Activated T-cell treated with anti-CD3 and anti-CD28 coated beads, Interleukin-2, amount 50 U/mL, for 24 hours (primary cell): ENCODE results near the gene CLASP1.
A peak's percentile ranks its signal among the peaks of the same experiment; 100 is the strongest.
"Not testable (repeated sequence)": the region's sequence is repeated elsewhere in the genome, so short reads cannot be mapped to it uniquely, and the experiment has no call there.

Experiments used
- DNase-seq: peaks from one replicate; pipeline ENCODE4 v3.0.0-alpha.2; 2020
- H3K27ac Mint-ChIP-seq: 2 replicates; pipeline ENCODE4 v1.8.0; 2020; ENCODE audit warnings: mild to moderate bottlenecking, mixed read lengths
- H3K27me3 Mint-ChIP-seq: 2 replicates; pipeline ENCODE4 v1.8.0; 2020; ENCODE audit warnings: mixed read lengths
- H3K36me3 Mint-ChIP-seq: 2 replicates; pipeline ENCODE4 v1.8.0; 2020; ENCODE audit warnings: low read depth, mixed read lengths
- H3K4me1 Mint-ChIP-seq: 2 replicates; pipeline ENCODE4 v1.8.0; 2020; ENCODE audit warnings: low read depth, mixed read lengths
- H3K4me3 Mint-ChIP-seq: 2 replicates; pipeline ENCODE4 v1.8.0; 2020; ENCODE audit warnings: mild to moderate bottlenecking, moderate library complexity, mixed read lengths
- H3K9me3 Mint-ChIP-seq: 2 replicates; pipeline ENCODE4 v1.8.0; 2020; ENCODE audit warnings: mixed read lengths

The CLASP1 gene

GRCh38 chr2:121617042-121617599 lies 32.1 kb downstream of the CLASP1 start:
- Mint-ChIP-seq H3K4me1 (peaks cover 26% of the 10 kb centered on the region), H3K36me3 (peaks cover 41% of the 10 kb centered on the region), H3K27ac (no peak overlapping the region), H3K9me3 (no peaks in the 10 kb centered on the region), H3K4me3 (no peak overlapping the region), H3K27me3 (no peaks in the 10 kb centered on the region)
- DNase-seq: no peak

DNA sequence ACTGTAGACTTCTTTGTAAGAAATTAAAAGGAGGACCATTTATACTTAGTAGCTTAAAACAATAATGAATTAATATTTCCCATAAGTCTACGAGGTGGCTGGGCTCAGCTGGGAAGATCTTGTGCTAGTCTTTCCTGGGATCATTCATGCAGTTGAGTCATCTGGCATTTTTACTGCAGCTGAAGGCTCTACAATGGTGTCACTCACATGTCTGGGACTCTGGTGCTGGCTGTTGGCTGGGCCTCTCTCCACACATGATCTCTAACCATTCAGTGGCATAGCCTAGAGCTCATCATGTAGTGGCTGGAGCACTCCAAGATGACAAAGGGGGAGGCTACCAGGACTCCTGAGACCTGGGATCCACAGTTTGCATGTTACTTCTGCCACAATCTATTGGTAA lies 35.5 kb downstream of the CLASP1 start:
- Mint-ChIP-seq H3K27me3 (no peaks in the 10 kb centered on the region), H3K36me3 (peaks cover 28% of the 10 kb centered on the region), H3K4me3 (no peak overlapping the region), H3K27ac (no peak overlapping the region), H3K4me1 (peaks cover 23% of the 10 kb centered on the region), H3K9me3 (no peaks in the 10 kb centered on the region)
- no peak for DNase-seq

- DNase-seq: no peak
- Mint-ChIP-seq H3K4me3 (no peak overlapping the region), H3K9me3 (no peaks in the 10 kb centered on the region), H3K27ac (no peak overlapping the region), H3K36me3 (peaks cover 28% of the 10 kb centered on the region), H3K27me3 (no peaks in the 10 kb centered on the region), H3K4me1 (peaks cover 26% of the 10 kb centered on the region)
These were observed 36.1 kb downstream of the CLASP1 start for GRCh38 chr2:121613152-121613551.

DNA sequence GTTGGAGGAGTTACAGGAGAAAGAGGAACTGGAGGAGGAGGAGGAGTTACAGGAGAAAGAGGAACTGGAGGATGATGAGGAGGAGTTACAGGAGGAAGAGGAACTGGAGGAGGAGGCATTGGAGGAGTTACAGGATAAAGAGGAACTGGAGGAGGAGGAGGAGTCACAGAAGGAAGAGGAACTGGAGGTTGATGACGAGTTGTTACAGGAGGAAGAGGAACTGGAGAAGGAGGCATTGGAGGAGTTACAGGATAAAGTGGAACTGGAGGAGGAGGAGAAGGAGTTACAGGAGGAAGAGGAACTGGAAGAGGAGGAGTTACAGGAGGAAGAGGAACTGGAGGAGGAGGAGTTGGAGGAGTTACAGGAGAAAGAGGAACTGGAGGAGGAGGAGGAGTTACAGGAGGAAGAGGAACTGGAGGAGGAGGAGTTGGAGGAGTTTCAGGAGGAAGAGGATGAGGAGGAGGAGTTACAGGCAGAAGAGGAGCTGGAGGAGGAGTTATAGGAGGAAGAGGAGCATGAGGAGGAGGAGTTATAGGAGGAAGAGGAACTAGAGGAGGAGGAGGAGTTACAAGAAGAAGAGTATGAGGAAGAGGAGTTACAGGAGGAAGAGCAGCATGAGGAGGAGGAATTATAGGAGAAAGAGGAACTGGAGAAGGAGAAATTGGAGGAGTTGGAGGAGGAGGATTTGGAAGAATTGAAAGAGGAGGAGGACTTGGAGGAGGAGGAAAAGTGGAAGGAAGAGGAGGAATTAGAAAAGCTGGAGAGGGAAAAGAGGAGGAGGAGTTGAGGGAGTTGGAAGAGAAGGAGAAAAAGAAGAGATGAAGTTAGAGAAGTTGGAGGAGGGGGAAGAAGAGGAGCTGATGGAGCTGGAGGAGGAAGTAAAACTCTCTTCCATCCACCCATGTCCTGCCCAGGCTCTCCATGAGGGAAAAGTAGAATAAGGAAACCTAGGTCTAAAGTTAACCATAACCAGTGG lies 37.2 kb downstream of the CLASP1 start:
- Mint-ChIP-seq H3K4me1 (peaks cover 34% of the 10 kb centered on the region), H3K4me3 (no peak overlapping the region), H3K36me3 (peaks cover 30% of the 10 kb centered on the region), H3K27me3 (no peaks in the 10 kb centered on the region), H3K27ac (no peak overlapping the region), H3K9me3 (no peaks in the 10 kb centered on the region)
- DNase-seq: no peak

DNA sequence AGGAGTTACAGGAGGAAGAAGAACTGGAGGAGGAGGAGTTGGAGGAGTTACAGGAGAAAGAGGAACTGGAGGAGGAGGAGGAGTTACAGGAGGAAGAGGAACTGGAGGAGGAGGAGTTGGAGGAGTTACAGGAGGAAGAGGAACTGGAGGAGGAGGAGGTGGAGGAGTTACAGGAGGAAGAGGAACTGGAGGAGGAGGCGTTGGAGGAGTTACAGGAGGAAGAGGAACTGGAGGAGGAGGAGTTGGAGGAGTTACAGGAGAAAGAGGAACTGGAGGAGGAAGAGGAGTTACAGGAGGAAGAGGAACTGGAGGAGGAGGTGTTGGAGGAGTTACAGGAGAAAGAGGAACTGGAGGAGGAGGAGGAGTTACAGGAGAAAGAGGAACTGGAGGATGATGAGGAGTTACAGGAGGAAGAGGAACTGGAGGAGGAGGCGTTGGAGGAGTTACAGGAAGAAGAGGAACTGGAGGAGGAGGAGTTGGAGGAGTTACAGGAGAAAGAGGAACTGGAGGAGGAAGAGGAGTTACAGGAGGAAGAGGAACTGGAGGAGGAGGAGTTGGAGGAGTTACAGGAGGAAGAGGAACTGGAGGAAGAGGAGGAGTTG lies 38.1 kb downstream of the CLASP1 start:
- not testable (repeated sequence) for H3K9me3 Mint-ChIP-seq, H3K27ac Mint-ChIP-seq, H3K4me3 Mint-ChIP-seq, DNase-seq, H3K27me3 Mint-ChIP-seq
- Mint-ChIP-seq H3K36me3 (peaks cover 35% of the 10 kb centered on the region), H3K4me1 (peaks cover 37% of the 10 kb centered on the region)

DNA sequence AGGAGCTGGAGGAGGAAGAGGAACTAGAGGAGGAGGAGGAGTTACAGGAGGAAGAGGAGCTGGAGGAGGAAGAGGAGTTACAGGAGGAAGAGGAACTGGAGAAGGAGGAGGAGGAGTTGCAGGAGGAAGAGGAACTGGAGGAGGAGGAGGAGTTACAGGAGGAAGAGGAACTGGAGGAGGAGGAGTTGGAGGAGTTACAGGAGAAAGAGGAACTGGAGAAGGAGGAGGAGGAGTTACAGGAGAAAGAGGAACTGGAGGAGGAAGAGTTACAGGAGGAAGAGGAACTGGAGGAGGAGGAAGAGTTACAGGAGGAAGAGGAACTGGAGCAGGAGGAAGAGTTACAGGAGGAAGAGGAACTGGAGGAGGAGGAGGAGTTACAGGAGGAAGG lies 38.8 kb downstream of the CLASP1 start:
- not testable (repeated sequence) for H3K9me3 Mint-ChIP-seq, H3K4me3 Mint-ChIP-seq, H3K27me3 Mint-ChIP-seq, H3K27ac Mint-ChIP-seq, DNase-seq
- H3K36me3 Mint-ChIP-seq: peaks cover 39% of the 10 kb centered on the region
- peaks cover 36% of the 10 kb centered on the region for H3K4me1 Mint-ChIP-seq

- no peak for DNase-seq
- Mint-ChIP-seq H3K4me1 (peaks cover 34% of the 10 kb centered on the region), H3K27me3 (no peaks in the 10 kb centered on the region), H3K4me3 (no peak overlapping the region), H3K27ac (peak overlapping the region; percentile 38), H3K36me3 (peaks cover 42% of the 10 kb centered on the region), H3K9me3 (no peaks in the 10 kb centered on the region)
These were observed 40.3 kb downstream of the CLASP1 start for GRCh38 chr2:121608967-121609366.

GRCh38 chr2:121608367-121608766 lies 40.9 kb downstream of the CLASP1 start:
- Mint-ChIP-seq H3K4me1 (peaks cover 34% of the 10 kb centered on the region), H3K4me3 (no peak overlapping the region), H3K27ac (peak overlapping the region; percentile 23), H3K9me3 (no peaks in the 10 kb centered on the region), H3K36me3 (peaks cover 42% of the 10 kb centered on the region), H3K27me3 (no peaks in the 10 kb centered on the region)
- no peak for DNase-seq

DNA sequence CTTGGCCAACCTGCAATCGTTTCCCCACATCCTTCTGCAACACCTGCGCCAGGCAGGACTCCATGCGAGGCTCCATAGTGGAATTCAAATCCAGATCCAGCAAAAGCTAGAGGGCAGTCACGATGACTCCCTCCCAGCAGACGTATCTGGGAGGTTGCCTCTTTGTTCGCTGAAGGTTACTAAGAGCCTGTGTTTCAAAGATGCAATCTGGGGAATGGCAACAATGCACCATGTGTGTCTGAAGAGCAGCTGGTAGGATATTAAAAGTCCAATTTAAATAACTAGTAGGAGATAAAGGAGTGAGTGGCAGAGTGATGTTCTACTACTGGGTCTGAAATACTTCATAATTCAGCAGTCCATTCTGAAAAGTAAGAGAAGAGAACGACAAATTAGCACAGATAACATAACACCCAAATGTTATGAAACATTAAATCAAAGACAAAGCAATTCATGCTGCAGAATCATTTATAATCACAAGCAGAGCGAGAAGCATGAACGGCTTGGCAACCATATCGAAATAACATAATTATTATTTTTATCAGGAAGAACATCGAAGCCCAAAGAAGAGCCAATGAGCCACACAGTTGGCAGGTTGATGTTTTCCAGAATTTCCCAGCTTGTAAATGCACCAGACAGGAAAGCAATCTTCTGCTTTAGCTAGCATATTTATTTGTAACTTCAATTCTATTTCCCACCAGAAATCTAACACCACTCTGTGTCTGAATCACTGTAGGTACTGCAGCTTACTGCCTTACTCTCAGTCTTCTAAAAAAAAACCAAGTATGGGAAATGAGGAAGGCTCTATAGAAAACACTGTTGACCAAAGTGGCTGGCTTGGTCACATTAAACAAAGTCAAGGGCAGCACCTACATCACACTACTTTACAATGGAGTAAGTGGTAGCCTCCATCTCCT lies 43.2 kb downstream of the CLASP1 start:
- Mint-ChIP-seq H3K4me1 (peaks cover 44% of the 10 kb centered on the region), H3K4me3 (no peak overlapping the region), H3K9me3 (no peaks in the 10 kb centered on the region), H3K27me3 (no peaks in the 10 kb centered on the region), H3K36me3 (peaks cover 54% of the 10 kb centered on the region), H3K27ac (no peak overlapping the region)
- no peak for DNase-seq

DNA sequence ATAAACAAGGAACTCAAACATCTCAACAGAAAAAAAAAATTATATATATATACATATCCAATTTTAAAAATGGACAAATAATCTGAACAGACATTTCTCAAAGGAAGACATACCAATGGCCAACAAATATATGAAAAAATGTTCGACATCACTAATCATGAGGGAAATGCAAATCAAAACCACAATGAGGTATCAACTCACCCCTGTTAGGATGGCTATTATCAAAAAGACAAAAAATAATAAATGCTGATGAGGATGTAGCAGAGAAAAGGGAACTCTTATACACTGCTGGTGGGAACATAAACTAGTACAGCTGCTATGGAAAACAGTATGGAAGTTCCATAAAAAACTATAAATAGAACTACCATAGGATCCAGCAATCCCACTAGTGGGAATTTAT lies 46.1 kb downstream of the CLASP1 start:
- Mint-ChIP-seq H3K9me3 (no peaks in the 10 kb centered on the region), H3K27me3 (no peaks in the 10 kb centered on the region), H3K4me1 (peaks cover 50% of the 10 kb centered on the region), H3K27ac (no peak overlapping the region), H3K4me3 (no peak overlapping the region), H3K36me3 (peaks cover 68% of the 10 kb centered on the region)
- DNase-seq: no peak

DNA sequence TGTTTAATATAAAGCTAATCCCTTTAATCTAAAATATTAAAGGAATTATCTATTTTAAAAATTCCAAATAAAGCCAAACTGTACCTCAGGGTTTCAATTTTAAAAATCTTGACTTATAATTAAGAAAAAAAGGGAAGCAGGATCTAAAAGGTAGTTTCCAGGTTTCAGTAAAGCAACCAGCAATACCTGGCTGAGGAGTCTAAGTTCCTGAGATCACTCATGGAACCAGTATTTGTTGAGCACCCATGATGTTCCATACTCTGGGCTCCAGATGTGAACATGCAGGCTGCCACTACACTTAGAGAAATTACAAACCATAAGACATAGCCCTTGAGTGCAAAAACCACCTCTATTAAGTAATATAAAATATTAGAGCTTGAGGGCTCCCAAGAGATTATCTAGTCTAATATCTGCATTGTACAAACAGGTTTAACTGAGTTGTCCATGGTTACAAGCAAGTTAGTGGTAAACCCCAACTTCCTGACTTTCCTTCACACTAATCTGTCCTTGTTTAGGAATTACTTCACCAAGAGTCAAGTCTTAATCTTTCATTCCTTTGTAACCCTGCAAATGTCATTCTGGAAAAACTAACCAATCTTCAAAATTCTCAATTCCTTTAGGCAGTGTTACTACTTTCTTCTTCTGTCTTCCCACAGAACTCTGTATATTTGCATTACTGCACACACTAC lies 49.2 kb downstream of the CLASP1 start:
- Mint-ChIP-seq H3K27me3 (no peaks in the 10 kb centered on the region), H3K27ac (peak overlapping the region; percentile 39), H3K36me3 (peaks cover 59% of the 10 kb centered on the region), H3K4me3 (no peak overlapping the region), H3K4me1 (peaks cover 69% of the 10 kb centered on the region), H3K9me3 (no peaks in the 10 kb centered on the region)
- DNase-seq: no peak

DNA sequence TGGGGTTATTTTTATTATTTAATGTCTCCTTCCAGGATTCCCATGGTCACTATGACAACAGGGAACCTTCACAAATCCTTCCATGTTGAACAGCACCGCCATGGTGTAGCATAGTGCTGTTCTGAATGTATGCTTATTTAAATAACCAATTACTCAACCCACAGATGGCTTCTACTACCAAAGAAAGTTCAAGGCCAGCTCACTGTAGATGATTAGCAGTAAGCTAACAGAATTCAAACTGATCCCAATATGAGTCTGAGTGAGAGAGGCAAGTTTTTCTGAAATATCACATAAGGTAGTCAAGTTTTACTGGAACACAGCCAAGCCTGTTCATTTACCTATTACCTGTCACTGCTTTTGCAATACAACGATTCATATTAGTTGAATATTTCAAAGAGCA lies 51.2 kb downstream of the CLASP1 start:
- no peak for DNase-seq
- no peak overlapping the region for H3K4me3 Mint-ChIP-seq
- peaks cover 42% of the 10 kb centered on the region for H3K36me3 Mint-ChIP-seq
- peak overlapping the region; percentile 57 for H3K27ac Mint-ChIP-seq
- H3K27me3 Mint-ChIP-seq: no peaks in the 10 kb centered on the region
- H3K9me3 Mint-ChIP-seq: no peaks in the 10 kb centered on the region
- peaks cover 64% of the 10 kb centered on the region for H3K4me1 Mint-ChIP-seq

DNA sequence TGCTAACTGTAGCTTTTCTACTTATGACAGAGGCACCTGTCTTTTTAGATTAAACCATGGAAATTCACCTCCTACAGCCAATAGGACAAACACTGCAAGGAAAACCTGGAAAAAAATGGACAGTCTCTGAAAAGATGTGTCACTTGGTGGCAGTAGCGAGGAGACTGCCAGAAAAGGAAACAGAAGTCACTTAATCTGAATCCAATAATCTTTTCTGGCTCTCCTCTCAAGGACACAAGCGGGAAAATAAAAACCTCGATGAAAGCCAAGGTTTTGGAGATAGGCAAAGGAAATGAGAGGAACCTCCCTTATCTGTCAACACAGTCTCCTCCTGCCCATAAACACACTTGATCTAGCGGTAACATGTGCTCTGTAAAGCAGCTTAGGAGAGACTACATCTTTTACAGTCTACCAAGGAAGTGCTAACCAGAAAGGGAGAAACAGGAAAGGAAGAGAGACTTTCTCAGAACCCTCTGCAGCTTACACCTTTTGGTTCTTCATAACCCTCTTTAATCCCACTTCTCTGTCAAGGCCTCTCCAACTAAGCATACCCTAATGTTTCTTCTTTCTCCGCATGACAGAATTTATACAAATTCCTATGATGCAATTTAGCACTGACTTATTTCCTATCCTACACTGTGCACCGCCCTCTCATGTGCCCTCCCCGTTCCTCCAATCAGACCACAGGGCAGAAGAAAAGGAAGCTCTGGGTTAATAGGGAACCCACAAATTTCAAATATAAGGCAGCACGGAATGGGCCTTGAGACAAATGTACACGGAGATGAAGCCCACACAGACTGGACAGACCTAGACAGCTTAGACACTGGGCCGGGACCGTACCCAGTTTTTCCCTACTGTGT lies 52.8 kb downstream of the CLASP1 start:
- peaks cover 59% of the 10 kb centered on the region for H3K4me1 Mint-ChIP-seq
- no peak for DNase-seq

More for the DNA sequence above, 52.8 kb downstream of the CLASP1 start:
- no peaks in the 10 kb centered on the region for H3K27me3 Mint-ChIP-seq
- peak overlapping the region; percentile 17 for H3K4me3 Mint-ChIP-seq
- H3K9me3 Mint-ChIP-seq: no peaks in the 10 kb centered on the region
- peaks cover 28% of the 10 kb centered on the region for H3K36me3 Mint-ChIP-seq
- H3K27ac Mint-ChIP-seq: peak overlapping the region; percentile 87
